ENCODE data around the gene TEX44.
"Not testable (repeated sequence)": the region's sequence is repeated elsewhere in the genome, so short reads cannot be mapped to it uniquely, and the experiment has no call there.

The TEX44 gene

DNA sequence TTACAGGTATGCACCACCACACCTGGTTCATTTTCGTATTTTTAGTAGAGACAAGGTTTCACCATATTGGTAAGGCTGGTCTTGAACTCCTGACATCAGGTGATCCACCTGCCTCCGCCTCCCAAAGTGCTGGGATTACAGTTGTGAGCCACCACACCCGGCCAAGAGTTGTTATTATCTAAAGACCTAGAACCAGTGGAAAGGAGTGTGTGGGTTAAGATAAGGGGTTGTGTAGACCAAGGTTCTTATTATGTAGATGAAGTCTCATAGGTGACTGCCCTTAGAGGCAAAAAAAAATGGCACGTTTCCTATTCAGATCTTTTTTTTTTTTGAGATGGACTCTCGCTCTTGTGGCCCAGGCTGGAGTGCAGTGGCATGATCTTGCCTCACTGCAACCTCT, 21.7 kb upstream of the TEX44 start:
- DNase-seq (ENCODE audit: low read depth in 1 of 2, low spot score in 1 of 2): not testable (repeated sequence)

DNA sequence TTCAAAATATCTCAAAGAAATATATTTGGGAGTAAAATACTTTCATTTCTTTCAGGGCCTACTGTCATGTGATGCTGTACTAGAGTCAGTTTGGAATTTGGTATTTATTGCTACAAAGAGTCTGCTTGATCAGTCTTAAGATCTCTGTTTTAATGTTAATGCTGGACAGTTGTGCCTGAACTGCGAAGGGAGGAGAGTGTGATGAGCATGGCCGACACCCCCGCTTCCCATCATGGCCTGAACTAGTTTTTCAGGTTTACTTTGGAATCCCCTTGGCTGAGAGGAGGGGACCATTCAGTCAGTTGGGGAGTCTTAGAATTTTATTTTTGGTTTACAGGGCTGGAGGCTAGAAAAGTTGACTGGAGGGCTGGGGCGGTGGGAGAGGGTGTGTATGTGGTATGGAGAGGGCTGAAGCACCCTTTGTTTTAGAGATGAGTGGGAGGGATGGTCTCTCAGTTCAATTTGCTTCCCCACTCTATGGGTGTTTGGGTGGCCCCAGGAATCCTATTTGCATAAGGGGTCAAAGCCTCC, 20.9 kb upstream of the TEX44 start:
- DNase-seq (ENCODE audit: low read depth in 1 of 2, low spot score in 1 of 2): no peak

- no peak for DNase-seq (ENCODE audit: low read depth in 1 of 2, low spot score in 1 of 2)
Observed at GRCh38 chr2:231573096-231573495, 19.6 kb upstream of the TEX44 start.

DNA sequence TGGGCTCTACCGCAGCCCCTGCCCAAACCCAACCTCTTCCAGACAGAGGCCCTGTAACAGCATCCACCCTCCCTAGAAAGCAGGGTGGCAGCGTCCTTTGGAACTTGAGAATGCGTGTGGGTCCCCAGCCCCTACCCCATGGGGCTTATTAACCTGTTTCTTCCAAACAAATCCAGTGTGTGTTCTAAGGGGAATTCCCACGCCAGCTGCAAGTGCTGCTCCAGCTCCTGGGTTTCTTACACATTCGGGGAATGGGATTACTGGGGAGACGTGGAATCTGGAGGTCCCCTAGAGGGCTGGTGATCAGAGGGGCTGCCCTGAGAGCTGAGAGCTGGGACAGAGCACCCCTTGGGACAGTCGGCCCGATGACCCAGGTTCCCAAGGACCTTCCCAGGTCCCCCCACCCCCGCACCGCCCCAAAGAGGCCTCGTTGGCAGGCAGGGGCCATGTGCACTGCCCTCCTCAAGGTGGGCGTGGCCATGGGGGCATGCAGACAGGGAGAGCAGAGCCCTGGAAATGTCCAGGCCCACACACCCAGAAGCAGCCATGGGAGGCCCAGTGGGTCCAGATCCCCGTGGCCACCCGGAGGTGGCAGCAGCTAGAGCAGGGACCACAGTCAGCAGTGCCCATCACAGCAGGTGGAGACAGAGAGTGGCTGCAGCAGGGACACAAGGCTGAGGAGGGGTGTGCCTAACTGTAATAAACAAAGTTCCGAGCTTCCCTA, 18.8 kb upstream of the TEX44 start:
- DNase-seq (ENCODE audit: low read depth in 1 of 2, low spot score in 1 of 2): no peak

DNA sequence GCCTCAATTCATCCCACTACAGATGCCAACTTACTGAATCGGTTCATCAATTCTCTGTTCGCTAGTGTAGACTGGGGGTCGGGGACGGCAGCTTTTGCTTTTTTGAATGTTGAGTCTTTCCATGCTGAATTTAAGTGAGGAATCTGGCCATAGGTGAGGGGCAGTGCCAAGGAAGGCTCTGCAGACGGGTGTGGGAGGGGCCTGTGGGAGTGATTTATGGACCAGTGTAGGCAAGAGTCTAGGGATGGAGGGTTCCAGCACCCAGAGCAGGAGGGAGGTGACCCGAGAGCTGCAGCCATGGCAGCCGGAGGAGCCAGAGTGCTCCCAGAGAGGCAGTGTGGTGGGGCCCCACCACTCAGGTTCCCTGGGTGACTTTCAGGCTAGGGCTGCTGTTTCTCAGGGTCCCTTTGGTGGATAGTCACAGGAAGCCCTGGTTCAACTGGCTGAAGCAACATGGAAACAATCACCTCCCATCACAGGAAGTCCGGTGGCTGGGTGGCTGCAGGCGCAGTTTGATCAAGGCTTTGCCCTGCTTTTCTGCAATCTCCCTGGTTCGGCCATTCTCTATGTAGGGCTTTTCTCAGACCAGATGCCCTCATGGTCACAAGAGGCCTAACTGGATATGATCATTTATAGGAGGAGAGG, 16.9 kb upstream of the TEX44 start:
- DNase-seq (ENCODE audit: low read depth in 1 of 2, low spot score in 1 of 2): no peak

DNA sequence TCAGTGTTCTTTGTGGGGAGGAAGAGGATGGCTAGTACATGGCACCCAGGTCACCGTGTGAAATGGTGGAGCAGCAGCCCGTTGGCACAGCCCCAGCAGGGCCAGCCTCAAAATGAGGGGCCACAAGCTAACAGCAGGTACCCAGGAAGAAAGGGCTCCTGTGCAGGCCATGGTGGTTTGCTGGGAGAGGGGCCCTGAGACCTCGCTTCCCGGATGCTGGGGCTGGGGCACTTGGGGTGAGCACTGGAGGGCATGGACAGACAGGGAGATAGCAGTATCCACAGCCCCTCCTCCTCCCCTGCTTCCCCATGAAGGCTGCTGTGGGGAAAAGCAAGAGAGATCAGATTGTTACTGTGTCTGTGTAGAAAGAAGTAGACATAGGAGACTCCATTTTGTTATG, 16.2 kb upstream of the TEX44 start:
- no peak for DNase-seq (ENCODE audit: low read depth in 1 of 2, low spot score in 1 of 2)

DNA sequence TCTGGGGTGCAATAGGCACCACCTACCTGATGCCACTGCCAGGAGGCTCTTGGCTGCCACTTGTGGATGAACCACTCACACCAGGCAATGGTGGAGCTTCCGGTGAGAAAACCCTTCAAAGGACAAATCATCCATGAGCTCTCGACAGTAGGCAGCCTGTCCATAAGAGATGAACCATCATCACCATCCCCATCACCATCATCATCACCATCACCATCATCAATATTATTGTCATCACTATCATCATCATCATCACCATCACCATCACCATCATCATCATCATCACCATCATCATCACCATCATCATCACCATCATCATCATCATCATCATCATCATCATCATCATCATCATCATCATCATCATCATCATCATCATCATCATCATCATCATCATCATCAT, 14.0 kb upstream of the TEX44 start:
- not testable (repeated sequence) for DNase-seq (ENCODE audit: low read depth in 1 of 2, low spot score in 1 of 2)

DNA sequence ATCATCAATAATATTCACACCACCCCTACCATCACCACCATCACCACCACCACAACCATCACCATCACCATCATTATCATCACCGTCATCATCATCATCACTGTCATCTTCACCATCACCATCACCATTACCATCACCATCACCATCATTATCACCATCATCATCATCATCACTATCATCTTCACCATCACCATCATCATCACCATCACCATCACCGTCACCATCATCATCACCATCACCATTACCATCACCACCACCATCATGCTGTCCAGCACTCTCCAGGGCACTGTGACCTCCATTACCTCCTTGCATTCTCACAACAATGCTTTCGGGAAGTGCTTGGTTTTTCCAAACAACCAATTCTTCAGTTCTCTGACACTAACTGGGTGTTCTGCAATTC, 13.1 kb upstream of the TEX44 start:
- no peak for DNase-seq (ENCODE audit: low read depth in 1 of 2, low spot score in 1 of 2)

DNA sequence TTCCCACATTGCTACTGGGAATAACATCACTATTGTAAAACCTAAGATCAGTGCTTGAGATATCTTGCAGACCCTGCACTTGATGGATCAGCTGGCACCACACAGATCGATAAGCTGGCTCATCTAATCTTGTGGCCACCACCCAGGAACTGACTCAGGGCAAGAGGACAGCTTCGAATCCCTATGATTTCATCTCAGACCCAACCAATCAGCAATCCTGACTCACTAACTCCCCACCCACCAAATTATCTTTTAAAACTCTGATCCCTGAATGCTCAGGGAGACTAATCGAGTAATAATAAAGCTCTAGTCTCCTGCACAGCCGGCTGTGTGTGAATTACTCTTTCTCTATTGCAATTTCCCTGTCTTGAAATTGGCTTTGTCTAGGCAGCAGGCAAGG, 11.3 kb upstream of the TEX44 start:
- no peak for DNase-seq (ENCODE audit: low read depth in 1 of 2, low spot score in 1 of 2)

GRCh38 chr2:231583982-231584381, 8.7 kb upstream of the TEX44 start:
- no peak for DNase-seq (ENCODE audit: low read depth in 1 of 2, low spot score in 1 of 2)

DNA sequence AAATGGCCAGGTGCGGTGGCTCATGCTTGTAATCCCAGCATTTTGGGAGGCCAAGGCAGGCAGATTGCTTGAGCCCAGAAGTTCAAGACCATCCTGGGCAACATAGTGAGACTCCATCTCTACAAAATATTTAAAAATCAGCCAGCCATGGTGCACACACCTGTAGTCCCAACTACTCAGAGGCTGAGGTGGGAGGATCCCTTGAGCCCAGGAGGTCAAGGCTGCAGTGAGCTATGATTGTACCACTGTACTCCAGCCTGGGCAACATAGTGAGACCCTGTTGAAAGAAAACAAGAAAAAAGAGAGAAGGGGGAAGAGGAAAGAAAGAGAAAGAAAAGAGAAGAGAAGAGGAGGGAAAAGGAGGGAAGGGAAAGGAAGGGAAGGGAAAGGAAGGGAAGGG, 4.9 kb upstream of the TEX44 start:
- DNase-seq (ENCODE audit: low read depth in 1 of 2, low spot score in 1 of 2): not testable (repeated sequence)

DNA sequence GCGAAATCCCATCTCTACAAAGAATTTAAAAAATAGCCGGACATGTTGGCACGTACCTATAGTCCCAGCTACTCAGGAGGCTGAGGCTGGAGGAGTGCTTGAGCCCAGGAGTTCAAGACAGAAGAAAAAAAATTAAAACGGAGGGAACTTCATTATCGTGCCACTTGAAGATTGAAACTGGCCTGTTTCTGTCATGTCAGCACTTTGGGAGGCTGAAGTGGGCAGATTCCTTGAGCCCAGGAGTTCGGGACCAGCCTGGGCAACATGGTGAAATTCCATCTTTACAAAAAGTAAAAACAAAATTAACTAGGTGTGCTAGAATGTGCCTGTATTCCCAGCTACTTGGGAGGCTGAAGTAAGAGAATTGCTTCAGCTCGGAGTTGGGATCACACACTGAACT, 3.0 kb upstream of the TEX44 start:
- no peak for DNase-seq (ENCODE audit: low read depth in 1 of 2, low spot score in 1 of 2)

DNA sequence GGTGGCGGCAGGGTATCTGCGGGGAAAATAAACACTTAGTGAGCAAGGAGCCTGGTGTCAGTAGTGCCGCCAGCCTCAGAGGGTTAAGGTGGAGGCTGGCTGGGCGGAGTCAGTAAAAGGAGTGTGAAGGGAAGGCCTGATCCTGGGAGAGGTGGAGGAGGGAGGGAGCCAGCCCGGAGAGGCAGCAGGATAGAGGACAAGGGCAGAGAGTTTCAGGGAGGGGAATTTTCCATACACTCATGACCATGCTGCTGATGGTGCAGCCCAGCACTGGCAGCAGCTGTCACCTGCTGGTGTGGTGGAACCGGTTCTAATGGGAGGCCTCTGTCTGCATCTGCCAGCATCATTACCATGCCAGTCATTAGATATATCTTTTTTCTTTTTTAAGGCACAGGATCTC, 2.0 kb upstream of the TEX44 start:
- no peak for DNase-seq (ENCODE audit: low read depth in 1 of 2, low spot score in 1 of 2)

DNA sequence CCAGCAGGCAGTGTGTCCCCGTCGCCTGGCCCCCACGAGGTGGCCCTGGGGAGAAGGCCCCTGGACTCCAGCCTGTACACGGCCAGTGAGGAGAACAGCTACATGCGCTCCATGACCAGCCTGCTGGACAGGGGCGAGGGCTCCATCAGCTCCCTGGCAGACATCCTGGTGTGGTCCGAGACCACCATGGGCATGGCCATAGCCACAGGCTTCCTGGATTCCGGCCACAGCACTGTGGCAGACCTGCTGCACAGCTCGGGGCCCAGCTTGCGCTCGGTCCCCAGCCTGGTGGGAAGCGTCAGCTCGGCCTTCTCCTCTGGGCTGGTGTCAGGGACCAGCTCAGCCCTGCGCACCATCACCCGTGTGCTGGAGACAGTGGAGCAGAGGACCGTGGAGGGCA, 1.0 kb downstream of the TEX44 start:
- DNase-seq (ENCODE audit: low read depth in 1 of 2, low spot score in 1 of 2): no peak

- DNase-seq (ENCODE audit: low read depth in 1 of 2, low spot score in 1 of 2): no peak
Observed at GRCh38 chr2:231597014-231597611, 4.4 kb downstream of the TEX44 start.

- no peak for DNase-seq (ENCODE audit: low read depth in 1 of 2, low spot score in 1 of 2)
Observed at GRCh38 chr2:231597627-231598026, 5.0 kb downstream of the TEX44 start.

DNA sequence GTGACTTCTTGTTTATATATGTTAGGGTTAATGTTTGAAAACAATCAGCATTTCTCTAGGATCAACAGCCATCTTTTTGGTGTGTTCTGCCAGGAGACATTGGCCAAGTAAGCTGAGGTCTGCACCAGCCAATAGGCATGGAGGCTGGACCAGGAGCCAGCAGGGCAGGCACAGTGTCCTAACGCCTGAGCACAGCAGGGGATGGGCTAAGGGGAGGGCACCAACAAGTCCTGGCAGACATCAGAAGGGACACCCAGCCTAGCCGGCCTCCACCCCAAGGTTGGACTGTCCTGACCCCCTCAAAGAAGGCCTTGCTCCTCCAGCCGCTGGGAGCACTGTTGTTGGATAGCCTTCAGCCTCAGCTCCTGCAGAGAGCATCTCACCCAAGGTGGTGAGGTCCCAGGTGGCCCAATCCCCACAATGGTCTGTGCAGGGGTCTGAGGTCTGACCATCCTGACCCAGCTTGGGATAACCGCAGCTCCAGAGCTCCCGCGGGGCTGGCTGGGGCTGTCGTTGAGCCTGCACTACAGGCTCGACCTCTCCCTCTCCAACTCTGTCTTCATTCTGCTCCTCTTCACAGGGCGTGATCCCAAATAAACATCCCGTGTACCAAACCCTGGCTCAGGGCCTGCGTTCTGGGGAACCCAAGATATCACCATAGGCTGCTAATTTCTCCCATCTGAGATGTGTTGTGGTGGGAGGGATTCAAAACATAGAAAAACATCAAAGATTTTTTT, 8.1 kb downstream of the TEX44 start:
- DNase-seq (ENCODE audit: low read depth in 1 of 2, low spot score in 1 of 2): no peak

- peak; percentile 54 to 64 for DNase-seq (ENCODE audit: low read depth in 1 of 2, low spot score in 1 of 2)
Observed at GRCh38 chr2:231601356-231602229, 8.9 kb downstream of the TEX44 start.

GRCh38 chr2:231602859-231603467, 10.3 kb downstream of the TEX44 start:
- DNase-seq (ENCODE audit: low read depth in 1 of 2, low spot score in 1 of 2): no peak

DNA sequence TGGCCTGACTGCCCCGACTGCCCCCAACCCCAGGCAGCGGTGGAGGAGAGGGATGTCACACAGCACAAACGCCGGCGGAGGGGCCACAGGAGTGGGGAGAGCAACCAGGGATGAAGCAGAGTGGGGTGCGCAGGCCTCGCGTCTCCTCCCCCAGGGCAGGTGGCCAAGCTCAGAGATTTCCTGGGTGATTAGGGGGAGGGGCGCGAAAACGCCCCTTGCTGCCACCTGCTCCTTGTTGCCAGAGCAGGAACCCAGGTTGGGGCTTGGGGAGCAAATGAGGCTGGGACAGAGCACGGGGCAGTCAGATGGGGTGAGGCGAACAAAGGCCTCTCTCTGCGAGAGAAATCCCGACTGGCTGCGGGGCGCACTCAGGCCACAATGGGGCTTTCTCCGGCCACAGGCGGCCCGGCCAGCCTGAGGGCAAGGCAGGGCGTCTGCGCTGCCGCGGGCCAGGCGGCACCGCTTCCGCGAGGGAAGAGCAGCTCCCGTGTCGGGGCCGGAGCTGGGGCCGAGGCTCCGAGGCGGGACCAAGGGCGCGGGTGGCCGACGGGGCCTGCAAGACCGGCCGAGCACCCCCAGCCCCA, 11.5 kb downstream of the TEX44 start:
- no peak for DNase-seq (ENCODE audit: low read depth in 1 of 2, low spot score in 1 of 2)

Data from activated T-helper 1 cell treated with anti-CD3 and anti-CD28 coated beads, Interleukin-2, amount 50 U/mL, for 16 hours (primary cell).